ENCODE data around the gene IDE. TPM values are rescaled to one million over a fixed set of nuclear protein-coding genes. Genes with fewer than 3 reads are reported as not detected.
"Not testable (repeated sequence)": the region's sequence is repeated elsewhere in the genome, so short reads cannot be mapped to it uniquely, and the experiment has no call there.

IDE gene
- total RNA-seq, 1 donor from 2014 or later = 35.4 TPM

DNA sequence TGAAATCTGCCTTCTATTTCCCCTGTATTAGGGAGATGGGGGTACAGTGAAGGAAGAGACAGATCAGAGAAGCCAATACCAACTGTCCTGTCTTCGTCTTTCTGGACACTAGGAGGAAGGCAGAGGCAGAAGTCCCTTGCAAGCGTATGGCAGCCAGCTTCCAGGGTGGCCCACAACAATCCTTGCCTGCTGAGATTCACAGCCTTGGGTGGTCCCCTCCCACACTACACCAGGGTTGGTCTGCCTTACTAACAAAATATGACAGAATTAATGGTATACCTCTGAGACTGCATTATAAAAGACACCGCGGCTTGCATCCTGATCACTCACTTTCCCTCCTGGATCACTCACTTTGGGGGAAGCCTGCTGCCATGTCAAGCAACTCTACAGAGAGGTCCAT is 90.4 kb downstream of the IDE start:
- no peak for DNase-seq

DNA sequence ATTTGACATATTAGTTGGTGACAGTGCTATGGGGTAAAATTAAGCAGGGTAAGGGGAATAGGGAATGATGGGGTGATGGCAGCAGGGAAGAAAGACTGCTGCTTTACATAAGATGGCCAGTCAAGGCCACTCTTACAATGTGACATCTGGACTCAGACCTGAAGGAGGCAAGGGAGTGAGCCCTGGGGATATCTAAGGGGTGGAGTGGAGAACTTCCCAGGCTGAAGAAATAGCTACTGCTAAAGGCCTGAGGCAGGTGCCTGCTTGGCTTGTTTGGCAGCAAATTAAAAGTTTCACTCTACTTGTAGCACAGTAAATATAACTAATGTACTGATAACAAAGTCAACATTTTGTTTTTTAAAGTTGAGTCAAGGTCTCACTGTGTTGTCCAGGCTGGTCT is 93.5 kb downstream of the IDE start:
- no peak for DNase-seq

DNA sequence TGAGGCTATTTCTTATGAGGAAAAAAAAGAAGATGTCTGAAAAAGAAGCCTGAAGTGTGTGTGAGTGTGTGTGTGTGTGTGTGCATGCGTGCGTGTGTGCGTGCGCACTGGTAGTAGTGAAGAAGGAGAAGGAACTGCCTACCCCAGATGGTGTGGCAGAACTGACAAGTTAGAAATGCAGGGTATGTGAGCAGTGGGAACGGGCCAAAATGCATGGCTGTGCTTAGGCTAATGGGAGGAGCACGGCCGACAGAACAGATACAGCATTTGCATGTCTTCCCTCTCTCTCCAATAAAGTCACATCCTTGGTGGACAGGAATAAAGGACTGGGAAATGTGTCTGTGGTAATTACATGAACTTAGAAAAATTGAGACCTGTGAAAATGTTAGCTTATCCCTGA is 94.3 kb downstream of the IDE start:
- no peak for DNase-seq

DNA sequence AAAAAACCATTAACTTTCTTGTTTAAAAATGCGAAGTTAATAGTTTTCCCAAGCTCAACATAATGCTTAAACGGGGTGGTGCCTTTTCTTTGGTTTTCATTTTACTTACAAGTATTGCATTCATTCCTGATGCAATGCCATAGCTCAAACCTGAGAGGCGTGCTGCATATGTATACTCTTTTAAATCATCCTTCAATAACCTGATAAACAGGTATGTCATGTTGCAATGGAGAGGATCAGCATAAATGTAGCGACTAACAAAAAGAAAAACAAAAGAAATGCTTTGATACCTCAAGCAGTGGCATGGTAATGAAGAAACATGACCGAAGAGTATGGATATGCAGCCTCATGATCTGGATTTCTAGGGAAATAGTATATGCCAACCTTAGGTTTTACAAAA is 95.4 kb downstream of the IDE start:
- DNase-seq = no peak

DNA sequence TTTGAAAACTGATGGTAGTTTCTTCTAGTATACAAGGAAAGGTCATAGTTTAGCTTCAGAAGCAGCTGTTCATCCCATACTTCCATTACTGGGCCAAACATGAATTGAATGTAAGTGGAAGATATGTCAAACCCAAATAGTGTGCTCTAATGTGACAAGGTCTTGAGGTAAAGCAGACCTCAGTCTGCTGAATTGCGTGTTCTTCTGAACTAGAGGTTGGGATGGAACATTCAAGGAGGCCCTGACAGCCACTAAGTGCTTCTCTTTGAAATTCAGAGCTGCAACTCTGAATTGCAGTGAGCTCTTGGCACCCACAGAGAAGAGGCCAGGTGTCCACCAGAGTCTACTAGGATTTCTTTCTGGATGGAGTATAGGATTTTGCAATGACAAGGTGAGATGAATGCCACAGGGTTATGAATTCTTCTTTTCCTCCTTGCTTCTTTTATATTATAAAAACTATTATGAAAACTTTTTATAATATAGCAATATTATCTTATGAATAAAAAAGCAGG is 98.5 kb downstream of the IDE start:
- no peak for DNase-seq

DNA sequence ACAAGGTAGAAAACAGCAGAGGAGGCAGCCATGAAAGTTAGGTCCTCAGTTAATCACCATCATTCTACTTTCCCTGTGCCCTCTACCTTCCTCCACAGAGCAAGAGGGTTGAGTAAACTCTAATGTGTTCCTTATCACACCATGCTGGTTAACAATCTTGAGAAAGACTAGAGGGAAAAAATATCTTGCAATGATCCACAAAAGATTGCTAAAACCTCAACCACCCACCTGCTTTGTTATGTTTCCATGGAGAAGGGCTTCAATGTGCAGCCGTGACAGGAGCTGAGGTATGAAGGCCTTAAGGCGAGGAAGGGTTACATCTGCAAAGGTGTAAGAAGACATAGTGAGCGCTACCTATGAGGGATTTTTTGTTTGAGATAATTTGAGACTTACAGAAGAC is 103.9 kb downstream of the IDE start:
- no peak for DNase-seq

DNA sequence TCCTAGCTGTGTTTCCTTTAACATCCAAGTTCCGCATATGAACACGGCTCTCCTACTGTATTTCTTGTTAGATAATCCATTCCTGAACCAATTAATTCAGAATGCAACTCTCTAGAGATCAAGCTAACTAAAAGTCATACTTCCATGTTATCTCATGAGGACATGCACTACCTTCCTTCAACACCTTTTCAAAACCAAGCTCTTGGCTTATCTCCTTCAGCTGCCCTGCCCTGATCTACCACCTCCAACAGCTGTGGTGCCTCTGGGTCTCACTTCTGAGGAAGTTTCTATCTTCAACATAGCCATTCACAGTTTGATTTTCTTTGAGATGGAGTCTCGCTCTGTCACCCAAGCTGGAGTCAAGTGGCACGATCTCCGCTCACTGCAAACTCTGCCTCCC is 109.5 kb downstream of the IDE start:
- DNase-seq = no peak

DNA sequence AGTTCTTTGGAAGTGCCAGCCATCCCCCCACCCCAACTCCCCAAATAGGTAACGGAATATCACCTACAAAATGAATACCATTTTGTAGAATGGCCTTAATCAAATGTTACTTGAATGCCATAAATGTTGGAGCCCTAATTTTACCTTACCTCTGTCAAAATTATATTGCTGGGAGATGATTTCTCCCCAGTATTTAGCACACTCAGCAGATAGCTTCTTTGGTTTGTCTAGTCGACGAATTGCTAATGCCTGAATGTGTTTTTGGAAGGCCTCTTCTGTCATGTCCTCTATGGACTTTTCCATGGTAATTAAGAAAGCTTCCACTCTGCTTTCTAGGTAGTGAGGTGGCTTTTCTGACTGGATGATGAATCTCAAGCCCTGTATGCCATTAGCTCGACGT is 110.3 kb downstream of the IDE start:
- no peak for DNase-seq

DNA sequence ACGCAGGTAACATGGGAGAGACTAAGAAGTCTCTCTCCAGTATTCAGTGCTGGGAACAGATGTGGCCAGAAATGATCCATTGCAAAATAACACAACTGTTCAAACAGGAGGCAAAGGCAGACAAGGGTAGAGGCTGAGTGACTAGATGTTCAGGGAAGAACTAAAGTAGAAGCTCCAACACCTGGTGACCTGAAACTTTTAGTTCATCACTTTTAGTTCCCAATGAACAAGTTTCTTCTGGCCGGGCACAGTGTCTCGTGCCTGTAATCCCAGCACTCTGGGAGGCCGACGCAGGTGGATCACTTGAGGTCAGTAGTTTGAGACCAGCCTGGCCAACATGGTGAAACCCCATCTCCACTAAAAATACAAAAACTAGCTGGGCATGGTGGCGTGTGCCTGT is 118.9 kb downstream of the IDE start:
- DNase-seq = not testable (repeated sequence)

DNA sequence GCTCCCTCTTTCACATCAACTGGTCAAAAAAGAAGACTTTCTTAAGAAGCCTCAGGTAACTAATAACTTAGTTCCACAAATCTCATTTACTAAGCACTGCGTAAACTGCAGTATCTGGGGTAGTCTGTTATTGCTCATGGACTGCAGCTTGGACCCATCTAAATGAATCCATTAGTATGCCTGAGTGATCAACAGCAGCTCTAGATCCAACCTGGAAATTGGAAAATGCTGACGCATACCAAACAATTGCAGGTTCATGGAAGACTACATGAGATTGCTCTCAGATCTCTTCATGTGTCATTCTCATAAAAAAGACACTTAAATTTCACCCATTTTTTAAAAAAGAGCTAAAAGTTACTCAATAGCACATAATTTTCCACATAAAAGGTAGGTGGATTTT is 121.6 kb downstream of the IDE start:
- DNase-seq = no peak

DNA sequence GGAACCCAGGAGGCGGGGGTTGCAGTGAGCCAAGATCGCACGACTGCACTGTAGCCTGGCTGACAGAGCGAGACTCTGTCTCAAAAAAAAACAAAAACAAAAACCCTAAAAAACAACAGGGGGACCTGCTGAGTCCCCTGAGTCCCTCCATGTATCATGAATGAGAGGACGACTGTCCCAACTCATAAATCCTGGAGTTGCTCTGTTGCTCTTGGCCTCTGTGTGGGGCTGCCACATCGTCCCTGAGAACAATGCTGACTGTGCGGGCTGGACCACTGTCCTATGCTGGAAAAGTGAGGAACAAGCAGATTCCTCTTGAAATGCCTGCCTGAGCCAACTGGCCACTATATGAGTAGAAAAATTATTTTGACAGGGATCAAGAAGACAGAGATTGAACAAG is 122.5 kb downstream of the IDE start:
- no peak for DNase-seq

DNA sequence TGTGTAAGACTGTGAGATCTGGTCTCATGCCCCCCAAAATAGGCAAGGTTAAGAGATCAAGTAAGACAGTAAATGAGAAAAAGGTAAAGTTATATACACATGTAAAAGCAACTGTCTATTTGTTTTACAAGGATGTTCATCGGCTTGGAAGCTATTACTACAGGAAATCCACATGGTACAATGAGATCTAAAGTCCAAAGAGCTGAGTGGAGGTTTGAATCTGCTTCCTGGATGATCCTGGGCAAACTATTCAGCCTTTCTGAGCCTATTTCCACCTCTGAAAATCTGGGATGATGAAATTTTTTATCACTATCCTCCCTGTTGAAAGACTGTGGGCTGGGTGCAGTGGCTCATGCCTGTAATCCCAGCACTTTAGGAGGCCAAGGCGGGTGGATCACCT is 123.0 kb downstream of the IDE start:
- no peak for DNase-seq

DNA sequence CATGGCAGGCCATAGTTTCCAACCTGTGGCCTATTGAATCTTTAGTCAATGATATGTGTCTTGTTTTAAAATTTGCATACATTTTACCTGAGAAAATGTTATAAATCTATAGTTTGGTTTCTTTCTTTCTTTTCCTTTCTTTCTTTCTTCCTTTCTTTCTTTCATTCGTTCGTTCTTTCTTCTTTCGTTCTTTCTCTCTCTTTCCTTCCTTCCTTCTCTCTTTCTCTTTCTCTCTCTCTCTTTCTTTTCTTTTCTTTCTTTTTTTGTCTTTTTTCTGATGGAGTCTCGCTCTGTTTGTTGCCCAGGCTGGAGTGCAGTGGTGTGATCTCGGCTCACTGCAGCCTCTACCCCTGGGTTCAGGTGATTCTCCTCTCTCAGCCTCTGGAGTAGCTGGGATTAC is 133.3 kb downstream of the IDE start:
- DNase-seq = no peak

DNA sequence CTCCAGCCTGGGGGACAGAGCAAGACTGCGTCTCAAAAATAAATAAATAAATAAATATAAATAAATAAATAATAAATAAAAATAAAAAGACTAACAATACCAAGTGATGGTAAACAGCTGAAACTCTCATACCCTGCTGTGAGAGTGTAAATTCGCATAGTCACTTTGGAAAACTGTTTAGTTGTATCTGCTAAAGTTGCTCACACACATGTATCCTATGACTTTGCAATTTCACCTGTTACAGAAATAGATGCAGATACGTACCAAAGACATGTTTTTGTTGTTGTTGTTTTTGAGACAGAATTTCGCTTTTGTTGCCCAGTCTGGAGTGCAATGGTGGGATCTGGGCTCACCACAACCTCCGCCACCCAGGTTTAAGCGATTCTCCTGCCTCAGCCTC is 135.7 kb downstream of the IDE start:
- no peak for DNase-seq

DNA sequence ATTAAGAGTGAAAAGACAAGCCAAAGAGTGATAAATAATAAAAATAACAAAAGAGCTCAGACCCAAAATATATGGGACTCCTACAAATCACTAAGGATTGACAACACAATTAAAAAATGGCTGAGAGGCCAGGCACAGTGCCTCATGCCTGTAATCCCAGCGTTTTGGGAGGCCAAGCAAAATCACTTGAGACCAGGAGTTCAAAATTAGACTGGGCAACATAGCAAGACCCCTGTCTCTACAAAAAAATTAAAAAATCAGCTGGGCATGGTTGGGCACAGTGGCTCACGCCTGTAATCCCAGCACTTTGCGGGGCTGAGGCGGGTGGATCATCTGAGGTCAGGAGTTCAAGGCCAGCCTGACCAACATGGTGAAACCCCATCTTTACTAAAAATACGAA is 137.3 kb downstream of the IDE start:
- DNase-seq = no peak

DNA sequence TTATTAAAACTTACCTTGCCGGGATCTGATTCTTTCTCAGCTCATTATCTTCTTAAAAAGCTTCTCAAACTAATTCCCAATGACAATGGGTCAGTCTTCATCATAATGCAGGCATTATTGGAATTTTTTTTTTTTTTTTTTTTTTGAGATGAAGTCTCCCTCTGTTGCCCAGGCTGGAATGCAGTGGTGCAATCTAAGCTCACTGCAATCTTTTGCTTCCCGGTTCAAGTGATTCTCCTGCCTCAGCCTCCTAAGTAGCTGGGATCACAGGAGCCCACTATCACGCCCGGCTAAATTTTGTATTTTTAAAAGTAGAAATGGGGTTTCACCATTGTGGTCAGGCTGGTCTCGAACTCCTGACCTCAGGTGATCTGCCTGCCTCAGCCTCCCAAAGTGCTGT is 137.8 kb downstream of the IDE start:
- DNase-seq = not testable (repeated sequence)

DNA sequence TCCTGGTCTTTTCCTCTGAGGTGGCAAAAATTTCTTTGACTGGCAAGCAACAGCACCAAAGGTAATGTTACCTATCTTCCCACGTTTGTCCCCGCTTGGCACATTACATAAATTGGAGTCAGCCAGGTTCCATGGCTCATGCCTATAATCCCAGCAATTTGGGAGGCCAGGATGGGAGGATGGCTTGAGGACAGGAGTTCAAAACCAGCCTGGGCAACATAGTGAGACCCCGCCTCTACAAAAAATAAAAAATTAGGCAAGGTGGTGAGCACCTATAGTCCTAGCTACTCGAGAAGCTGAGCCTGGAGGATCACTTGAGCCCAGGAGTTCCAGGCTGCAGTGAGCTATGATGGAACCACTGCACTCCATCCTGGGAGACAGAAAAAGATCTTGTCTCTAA is 139.5 kb downstream of the IDE start:
- DNase-seq = no peak

DNA sequence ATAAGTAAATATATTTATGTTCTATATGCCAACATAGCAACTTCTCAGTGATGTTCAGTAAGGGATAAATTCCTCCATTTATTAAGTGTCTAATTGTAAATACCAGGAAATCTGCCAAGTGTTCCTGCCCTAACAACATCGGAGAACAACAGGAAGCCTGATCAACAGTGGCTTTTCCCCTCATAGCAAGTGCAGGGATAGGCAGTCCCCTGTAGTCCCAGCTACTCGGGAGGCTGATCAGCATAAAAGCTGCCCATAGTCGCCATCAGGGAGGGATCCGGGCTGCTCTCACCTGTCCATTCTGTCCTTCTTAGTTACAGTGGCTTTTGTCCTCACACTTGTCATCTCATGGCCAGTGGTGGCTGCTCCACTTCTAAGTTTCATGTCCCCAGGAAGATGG is 141.3 kb downstream of the IDE start:
- DNase-seq = peak; percentile 71

DNA sequence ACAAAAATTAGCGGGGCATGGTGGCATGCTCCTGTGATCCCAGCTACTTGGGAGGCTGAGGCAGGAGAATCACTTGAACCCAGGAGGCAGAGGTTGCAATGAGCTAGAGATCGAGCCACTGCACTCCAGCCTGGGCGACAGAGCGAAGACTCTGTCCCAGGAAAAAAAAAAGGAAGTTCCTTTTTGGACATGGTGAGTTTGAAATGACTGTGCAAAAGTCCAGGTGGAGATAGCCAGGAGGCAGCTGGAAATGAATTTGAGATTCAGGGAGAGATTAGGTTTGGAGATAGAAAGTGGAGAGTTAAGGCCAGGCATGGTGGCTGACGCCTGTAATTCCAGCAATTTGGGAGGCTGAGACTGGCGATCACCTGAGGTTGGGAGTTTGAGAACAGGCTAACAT is 143.8 kb downstream of the IDE start:
- DNase-seq = no peak

DNA sequence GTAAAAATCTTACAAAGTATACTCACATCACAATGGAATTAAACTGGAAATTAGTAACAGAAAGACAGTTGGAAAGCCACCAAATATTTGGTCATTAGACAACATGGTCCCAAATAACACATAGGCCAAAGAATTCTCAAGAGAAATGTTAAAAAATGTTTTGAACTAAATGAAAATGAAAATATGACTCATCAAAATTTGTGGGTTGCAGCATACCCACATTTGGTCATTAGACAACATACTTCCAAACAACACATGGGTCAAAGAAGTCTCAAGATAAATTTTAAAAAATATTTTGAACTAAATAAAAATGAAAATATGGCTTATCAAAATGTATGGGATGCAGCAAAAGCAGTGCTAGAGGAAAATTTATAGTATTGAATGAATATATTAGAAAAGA is 152.3 kb downstream of the IDE start:
- no peak for DNase-seq

DNA sequence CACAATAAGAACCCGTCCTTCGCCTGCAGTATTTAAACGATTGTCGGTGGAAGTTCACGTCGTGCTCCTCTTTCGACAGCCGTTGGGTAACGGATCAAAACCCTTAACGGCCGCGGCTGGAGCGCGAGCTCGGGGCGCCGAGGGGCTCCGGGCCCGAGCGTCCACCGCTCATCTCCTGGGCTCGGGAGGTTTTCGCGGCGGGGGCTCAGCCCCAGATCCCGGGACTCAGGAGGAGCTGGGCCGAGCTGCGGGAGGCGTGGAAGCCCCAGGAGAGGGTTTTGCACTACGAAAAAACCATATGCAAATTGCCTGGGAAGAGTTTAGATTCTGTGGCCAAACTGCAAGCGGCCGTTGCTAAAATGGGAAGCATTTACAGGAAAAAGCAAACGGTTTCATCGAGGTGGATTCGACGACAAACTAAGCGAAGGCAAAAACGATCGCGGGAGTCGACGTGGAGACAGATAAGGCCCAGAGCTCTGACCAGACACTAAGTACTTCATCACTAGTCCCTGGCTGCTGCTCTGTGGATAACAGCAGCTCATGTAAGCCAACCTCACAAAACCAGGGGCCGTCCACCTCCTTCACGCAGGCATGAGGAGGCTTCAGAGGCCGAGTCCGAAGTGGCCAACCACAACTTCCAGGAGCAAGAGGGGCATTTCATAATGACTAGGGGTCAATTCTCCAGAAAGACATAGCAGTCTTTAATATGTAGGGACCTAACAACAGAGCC is 153.2 kb downstream of the IDE start:
- DNase-seq = peak; percentile 20

DNA sequence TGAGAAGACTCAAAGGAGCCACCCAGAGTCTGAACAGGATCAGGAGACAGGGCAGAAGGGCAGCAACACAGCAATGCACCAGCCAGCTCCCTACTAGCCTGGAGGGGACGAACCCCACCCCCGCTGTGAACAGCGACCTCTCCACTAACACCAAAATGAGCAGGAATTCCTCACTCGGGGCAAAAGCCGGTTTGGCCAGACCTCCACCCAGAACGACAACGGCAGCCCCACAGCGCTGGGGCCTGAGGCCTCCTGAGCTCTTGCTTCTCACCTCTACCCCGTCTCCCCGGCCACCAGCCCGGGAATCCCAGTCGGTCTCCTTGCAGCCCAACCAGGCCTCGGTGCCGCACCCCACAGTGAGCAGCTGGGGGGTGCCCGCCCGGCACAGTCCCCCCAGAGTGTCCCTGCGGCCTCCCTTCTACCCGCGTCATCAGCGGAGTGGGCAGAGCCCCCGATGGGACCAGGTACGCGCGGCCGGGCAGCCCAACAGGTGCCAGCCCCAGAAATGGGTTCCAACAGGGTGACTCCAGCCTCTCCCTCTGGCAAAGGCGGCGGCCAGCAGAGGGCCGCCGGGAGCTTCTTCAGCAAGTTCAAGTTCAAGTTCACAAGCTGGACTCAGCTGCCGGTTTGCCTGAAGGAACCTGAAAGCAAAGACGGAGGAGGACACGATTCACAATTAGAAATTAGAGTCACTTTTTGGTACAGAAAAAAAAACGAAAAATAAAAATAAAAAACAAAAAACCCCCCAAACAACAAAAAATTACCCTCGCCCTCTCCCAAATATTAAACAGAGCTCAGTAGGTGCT is 153.9 kb downstream of the IDE start:
- peak; percentile 61 for DNase-seq

DNA sequence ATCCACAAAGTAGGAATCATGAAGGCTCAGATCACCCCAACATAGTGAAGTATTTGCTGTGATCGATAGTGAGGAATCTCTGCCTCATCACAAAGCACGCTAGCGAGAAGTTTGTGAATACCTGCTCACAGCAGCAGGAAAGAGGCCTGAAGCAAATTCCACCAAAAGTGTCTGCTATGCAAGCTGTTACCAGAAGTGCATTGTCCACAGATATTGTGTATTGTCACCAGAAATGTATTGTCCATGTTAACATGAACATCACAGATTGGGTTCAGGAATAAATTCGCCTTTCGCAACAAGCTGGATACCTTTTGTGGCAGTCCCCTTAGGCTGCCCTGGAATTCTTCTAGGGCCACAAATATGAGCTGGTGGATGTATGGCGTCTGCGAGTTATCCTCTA is 155.0 kb downstream of the IDE start:
- no peak for DNase-seq

DNA sequence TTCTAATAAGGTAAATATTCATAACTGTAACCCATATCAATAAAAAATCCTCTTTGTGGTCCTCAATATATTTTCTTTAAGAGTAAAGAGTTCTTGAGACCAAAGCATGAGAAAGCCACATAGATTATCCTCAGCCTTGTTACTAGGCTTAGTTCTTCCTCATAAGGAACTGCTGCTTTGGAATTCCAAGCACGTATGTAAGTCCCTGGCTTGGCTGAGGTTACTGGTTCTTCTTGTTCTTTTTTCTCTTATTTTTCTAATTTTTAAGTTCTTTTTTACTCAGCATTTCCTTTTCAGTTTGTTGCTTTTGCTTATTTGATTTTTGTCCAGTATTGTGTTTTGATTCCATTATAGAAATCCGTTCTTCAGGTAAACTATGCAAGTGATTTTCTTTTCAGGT is 155.7 kb downstream of the IDE start:
- DNase-seq = no peak
